NCI-H2107 treated with DMSO at 0.1 percent for 48 hours (cell line): ENCODE data around the gene CREBBP.
"Not testable (repeated sequence)": the region's sequence is repeated elsewhere in the genome, so short reads cannot be mapped to it uniquely, and the experiment has no call there.

Experiments used
- DNase-seq: peaks from one replicate; lab custom pipeline; 2025; ENCODE audit not compliant: unreplicated experiment; lab: John Stamatoyannopoulos, UW

CREBBP gene

DNA sequence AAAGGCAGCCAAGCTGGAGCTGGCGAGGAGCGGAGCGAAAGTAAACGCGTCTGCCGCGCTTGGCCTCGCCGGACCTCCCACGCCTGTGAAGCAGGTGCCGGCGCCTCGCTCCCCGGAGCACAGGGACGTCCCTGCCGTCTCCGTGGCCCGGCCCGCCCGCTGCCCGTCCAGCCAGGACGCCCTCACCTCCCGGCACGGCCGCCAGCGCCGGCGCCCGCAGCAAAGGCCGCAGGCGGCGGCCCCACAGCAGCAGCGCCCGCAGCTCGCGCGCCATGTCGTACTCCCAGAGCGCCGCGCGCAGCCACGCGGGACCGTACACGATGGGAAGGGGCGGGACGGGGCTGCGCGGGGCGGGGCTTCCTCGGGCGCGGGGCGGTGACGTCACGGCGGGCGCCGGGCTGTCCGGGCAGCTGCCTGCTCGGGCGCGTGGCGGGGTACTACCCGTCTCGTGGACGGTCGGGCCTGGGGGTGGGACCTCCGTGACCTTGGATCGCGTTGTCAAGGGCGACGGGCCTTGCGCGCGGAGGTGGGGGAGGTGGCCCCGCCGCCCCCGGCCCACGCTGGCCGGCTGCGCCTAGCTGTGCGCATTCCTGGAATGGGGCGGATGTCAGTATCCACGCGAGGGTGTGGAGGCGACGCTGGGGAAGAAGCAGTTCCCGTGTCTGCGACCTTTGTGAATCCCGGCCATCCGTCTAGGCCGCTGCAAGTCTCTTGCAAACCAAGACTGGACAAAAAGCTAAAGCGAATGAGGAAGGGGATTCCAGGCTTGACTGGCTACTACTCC, 163.1 kb downstream of the CREBBP start, which contains the start of gene TRAP1:
TRAP1 (minus strand) TSS at position 290 of the 784 bp plus-strand sequence; CDS start at position 274, 16 bp downstream.
- DNase-seq, result peak; percentile 15

DNA sequence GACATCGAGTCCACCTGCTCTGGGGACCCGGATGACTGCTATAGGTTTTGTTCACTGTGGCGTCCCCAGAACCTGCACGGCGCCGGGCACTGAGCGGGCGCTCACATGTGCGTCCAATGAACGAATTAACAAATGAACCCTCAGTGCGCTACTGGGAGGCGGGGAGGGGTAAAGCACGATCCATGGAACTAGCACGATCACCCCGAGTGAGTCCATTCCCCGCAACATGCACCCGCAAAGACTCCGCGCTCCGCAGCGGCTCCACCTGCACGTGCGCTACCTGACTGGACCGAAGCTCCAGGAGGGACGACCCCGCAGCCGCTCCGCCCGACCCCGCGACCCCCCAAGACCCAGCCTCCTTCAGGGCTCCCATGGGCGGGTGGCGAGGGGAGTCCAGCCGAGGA, 163.7 kb downstream of the CREBBP start:
- DNase-seq, result no peak

DNA sequence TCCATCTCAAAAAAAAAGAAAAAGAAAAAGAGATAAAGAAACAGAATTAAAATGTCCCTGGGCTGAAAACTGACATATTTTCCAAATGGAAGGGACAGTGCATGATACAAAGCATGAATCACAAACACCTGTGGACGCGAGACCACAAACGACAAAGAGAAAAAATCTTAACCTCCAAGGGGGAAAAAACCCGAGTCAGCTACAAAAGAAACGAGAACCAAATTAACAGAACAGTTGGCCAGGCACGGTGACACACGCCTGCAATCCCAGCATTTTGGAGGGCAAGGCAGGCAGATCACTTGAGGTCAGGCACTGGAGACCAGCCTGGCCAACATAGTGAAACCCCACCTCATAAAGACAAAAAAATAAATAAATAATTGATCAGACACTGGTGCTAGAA, 165.1 kb downstream of the CREBBP start:
- no peak for DNase-seq

DNA sequence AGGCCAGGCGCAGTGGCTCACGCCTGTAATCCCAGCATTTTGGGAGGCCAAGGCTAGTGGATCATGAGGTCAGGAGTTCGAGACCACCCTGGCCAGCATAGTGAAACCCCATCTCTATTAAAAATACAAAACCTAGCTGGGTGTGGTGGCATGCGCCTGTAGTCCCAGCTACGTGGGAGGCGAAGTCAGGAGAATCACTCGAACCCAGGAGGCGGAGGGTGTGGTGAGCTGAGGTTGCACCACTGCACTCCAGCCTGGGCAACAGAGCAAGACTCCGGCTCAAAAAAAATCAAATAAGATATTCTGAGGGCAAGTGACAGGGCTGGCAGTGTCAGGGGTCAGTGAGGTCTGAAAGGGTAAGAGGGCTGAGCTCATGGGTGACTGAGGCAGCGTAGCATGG, 166.1 kb downstream of the CREBBP start:
- not testable (repeated sequence) for DNase-seq

DNA sequence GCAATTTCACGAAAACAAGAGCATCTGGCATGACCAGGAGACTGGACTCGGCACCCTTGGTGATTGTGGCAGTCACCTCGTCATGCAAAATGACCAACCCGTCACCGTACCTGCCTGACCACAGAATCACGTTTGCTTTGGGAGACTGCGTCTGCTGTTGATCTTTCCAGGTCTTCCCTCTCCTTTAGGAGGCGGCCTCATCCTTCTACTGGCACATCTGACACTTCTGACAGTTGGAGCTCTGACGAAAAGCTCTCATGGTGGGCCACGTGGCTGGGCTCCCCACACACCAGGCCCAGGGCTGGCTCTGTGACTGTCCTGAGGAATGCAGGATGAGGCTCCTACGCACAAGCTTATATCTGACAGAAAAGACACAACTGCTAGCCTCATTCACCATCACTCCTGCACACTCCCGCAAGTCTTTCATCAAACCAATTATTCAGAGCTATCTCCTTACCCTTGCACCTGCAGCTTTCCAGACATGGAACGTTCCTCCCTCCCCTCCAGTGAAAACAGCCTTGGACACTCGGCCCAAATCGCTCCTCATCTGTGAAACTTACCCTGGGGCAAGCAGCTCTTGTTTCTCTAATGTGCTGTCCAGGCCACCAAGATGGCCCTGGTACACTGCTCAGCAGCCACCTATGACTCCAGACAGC, 166.8 kb downstream of the CREBBP start:
- DNase-seq, result no peak

DNA sequence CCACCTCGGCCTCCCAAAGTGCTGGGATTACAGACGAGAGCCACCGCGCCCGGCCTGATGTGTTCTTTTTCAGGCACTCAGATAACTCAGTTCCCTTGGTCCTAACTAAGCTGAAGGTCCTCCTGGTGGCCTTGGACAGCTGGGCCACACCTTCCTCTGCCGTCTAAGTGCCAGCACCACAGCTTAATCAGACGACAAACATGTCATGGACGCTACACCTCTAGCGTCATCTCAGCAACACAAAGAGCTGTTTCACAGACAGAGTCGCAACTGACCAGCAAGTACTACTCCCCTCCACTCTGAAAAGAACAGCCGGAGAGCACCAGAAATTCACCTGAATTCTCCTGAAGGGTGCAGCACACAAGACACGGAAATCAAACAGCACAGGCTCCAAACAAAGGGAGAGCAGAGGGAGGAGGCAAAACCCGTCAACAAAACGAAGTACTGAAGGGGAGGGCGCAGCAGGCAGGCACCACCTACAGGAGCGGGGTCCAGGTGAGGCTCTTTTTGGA, 167.6 kb downstream of the CREBBP start:
- no peak for DNase-seq

DNA sequence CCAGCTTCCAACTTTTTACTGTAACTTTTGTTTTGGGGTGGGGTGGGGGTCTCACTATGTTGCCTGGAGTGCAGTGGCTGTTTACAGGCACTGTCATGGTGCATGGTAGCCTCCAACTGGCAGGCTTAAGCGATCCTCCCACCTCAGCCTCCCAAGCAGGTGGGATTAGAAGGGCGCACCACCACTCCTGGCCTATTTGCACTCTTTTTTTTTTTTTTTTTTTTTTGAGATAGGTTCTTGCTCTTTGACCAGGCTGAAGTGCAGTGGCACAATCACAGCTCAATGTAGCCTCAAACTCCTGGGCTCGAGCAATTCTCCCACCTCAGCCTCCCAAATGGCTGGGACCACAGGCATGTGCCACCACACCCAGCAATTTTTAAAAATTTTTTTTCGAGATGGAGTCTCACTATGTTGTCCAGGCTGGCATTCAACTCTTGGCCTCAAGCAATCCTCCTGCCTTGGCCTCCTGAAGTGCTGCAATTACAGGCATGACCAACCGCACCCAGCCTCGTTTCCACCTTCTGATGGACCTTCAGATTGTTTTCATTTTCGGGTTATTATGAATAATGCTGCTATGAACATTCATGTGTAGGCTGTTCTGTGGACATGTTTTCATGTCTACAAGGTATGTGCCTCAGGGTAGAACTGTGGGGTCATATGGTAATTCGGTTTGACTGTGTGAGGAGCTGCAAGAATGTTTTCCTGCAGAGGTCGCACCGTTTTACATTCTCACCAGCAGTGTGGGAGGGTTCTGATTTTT, 174.1 kb downstream of the CREBBP start:
- no peak for DNase-seq

DNA sequence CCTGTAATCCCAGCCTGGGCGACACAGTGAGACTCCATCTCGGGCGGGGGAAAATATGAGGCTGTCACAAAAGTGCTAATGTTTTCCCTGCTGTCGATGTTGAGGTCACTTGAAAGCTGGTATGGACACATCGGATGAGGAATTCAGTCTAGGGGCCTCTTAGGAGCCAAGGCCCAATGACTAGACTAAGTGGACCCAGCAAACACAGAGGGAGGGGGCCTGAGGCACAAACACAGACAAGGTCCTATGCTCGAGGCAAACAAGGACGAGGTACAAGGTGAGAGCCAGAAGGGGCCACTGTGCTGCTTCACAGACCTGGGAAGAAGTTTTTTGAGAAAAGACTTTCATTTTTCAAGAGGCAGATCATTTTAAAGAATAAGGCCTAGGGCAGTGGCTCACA, 178.4 kb downstream of the CREBBP start:
- DNase-seq, result no peak

DNA sequence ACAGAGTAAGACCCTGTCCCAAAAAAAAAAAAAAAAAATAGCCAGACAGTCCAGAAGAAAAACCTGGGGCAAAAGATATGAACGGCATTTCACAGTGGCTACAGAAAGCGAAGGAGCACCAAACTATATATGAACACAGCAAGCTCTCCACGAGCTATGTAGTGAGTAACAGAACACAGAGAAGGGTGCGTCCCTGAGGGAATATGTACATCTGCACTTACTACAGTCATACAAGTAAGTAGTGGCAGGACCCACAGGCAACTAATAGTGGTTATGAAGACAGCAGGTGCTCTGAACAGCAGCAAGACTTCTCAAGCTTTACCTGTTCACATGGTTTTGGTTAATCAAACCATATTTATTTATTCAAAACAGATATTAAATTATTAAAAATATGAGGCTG, 179.0 kb downstream of the CREBBP start:
- DNase-seq, result peak; percentile 11

DNA sequence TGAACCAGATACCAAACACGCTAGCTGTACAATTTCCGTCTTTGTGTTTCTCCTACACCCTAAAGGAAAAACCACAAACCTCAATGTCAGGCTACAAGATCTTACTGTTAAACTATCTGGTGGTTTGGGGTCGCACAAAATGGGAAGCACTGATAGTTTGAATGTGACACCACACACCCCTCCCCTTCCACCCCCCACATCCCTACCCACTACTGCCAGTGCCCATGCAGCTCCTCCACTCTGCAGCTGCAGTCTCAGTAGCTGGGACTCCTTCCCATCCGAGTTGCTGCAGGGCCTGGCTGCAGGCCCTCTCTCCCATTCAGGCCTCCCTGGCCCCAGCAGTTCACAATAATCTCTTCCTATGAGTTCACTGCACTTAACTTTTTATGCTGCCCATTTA, 181.6 kb downstream of the CREBBP start:
- no peak for DNase-seq

DNA sequence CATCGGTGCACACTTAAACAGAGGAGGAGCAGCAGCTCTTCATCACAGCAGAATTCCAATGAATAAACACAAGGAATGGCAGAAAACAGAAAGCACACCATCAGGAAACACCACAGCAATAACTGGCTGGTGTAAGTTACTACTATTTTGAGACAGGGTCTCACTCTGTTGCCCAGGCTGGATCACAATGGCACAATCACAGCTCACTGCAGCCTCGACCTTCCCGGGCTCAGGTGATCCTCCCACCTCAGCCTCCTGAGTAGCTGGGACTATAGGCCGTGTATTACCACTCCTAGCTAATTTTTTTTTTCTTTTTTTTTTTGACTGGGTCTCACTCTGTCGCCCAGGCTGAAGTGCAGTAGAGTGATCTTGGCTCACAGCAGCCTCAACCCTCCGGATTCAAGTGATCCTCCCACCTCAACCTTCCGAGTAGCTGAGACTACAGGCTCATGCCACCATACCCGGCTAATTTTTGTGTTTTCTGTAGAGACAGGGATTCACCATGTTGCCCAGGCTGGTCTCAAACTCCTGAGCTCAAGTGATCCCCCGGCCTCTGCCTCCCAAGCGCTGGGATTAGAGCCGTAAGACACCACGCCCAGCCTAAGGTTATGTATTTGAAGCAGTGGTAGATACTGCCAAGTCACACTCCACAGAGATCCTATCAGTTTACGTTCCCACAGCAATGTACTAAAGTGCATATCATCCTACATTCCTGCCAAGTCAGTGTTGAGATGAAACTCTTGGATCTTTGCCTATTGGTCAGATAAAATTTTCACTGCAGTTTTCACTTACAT, 183.9 kb downstream of the CREBBP start:
- DNase-seq, result no peak

DNA sequence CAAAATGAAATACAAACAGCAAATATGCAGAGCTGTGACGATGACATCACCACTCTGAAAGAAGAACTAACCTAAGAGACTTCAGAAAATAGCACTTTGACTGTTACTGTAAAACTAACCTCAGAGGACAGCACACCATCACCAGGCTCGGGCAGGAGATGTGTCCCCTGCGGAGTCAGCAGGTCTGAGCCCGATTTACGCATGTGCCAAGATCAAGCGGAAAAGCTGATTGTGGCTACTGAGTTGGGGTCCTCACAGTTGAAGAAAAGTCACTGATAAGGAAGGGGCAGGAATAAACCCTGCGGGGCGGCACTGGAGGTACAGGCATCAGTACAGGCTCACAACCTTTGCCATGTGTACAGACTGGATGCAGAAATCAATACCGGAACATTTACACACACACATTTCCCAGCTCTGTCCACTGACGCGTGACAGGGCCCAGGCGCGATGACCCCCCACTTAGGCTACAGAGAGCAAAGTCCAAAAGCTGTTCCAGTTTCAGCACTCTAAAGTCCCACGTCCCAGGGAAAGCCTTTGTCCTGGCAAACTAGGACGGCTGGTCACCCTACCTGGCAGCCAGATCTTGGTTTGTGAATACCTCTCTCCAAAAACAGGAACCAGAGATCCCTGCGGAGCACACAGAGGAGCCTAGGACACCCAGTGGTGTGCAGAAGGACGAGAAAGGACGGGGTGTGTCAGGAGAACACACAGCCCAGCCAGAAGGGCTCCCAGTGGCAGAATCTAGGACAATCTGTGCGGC, 184.7 kb downstream of the CREBBP start:
- no peak for DNase-seq

DNA sequence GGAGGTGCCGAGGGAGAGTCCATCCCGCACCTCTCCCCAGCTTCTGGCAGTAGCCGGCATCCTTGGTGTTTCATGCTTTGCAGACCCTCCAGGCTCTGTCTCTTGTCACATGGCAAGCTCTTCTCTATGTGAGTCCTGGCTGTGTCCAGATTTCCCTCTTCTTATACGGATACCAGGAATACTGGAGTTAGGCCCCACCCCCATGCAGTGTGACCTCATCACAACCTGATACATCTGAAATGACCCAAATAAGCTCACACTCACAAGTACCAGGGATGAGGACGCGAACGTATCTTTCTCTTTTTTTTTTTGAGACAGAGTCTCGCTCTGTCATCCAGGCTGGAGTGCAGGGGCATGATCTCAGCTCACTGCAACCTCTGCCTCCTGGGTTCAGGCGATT, 186.5 kb downstream of the CREBBP start:
- DNase-seq, result no peak

DNA sequence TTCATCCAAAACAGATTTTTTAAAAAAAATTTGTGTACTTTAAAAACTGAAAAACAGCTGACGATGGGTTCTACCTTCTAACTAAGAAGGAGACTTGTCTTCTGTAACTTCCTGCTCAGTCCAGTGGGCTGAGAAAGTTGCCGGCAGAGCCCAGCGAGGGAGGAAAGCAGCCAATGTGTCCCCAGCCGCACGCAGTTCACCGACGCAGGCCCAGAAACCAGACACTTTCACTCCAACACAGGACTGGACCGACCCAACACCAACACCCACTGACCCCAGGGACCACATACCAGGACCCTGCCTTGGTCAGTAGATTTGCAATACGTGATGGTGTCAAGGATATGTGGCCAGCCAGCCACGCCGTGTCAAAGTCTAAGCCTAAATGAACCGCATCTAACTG, 188.8 kb downstream of the CREBBP start:
- no peak for DNase-seq

DNA sequence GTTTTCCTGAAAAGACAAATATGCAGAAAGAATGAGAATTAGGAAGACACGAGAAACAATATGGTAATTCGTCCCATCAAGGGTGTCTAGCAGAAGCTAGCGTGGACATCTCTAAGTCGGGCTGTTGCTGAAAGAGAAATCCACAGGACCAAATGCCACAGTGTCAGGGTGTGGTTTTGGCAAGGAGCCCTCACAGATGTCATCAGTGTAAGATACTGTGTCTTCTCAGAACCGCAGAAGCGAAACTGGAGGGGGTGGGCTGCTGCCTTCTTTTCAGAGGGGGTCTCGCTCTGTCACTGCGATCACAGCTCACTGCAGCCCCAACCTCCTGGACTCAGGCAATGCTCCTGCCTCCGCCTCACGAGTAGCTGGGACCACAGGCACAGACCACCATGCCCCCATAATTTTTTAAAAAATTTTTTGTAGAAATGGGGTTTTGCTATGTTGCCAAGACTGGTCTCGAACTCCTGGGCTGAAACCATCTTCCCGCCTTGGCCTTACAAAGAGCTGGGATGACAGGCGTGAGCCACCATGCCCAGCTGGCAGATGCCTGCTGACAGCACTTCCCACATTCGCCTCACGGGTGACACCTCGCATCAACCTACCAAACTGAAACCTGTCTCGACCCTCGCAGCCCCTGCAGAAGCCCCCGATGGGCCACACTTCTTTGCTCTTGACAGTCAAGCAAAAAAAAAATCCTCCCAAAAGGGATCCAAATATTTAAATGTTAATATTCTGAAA, 189.4 kb downstream of the CREBBP start:
- DNase-seq, result no peak

DNA sequence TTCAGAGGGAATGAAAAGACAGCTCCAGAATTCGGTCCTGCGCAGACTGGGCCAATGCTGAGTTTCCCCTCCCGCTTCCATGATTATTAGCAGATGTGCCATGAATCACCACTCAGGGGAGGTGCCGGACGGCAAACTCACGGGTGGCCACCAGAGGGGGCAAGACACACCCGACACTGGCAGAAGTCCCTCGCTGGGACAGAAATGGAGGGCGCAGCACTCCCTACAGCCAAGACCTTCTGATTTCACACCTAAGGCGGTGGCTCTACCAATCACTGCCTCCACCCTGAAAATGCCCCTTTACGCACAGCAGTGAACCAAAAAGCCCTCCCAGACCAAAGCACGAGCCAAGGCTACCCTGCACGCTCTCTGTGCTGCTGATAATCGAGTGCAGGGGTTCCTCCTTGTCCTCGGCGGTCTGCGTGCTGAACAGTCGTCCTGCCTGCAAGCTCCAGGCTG, 190.0 kb downstream of the CREBBP start:
- peak; percentile 24 for DNase-seq

DNA sequence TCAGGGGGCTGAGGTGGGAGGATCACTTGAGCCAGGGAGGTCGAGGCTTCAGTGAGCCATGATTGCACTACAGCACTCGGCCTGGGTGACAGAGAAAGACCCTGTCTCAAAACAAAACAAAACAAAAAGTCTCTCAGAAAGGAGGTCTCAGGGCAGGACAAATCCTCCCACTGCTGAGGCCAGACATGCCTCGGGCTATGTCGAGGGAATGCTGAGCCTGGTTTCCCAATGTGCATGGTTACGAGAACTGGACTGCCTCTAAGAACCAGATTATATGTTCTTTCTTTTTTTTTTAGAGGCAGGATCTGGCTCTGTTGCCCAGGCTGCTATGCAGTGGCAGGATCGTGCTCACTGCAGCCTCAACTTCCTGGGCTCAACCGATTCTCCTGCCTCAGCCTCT, 190.8 kb downstream of the CREBBP start:
- DNase-seq, result no peak

DNA sequence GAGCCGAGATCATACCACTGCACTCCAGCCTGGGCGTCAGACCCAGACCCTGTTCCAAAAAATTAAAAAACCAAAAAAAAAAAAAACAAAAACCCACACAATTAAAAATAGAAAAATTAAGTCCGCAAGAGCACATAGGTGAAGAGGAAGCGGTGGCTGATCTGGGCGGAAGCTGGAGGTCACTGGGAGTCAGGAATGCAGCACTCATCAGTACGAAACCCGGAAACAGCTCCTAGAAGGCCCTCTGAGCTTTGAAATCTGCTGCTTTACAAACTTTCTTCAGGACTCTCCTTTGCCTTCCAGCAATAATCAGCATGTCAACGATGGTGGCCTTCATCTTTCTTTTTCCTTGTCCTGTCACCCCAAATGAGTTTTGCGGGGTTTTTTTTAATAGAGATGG, 192.7 kb downstream of the CREBBP start:
- DNase-seq, result no peak

DNA sequence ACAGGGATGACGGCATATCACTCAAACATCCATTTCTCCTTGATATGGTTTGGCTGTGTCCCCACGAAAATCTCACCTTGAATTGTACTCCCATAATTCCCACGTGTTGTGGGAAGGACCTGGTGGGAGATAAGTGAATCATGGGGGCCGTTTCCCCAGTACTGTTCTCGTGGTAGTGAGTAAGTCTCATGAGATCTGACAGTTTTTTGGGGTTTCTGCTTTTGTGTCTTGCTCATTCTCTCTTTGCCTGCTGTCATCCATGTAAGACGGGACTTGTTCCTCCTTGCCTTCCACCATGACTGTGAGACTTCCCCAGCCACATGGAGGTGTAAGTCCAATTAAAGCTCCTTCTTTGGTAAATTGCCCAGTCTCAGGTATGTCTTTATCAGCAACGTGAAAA, 193.5 kb downstream of the CREBBP start:
- DNase-seq, result no peak
